GM12878 (cell line): ENCODE measurements around the gene NLRC3. TPM values are rescaled to one million over a fixed set of nuclear protein-coding genes. Genes with fewer than 3 reads are reported as not detected.

Experiments
- ATAC-seq: fragments of 200-7000 bp; cut with Tn5 transposase; 3 replicates; pipeline ENCODE4 v1.9.1; 2020; ENCODE audit warnings: mild to moderate bottlenecking, moderate library complexity
- BruUV-seq: library from RNA; stranded (reverse); fragments of 400-500 nt; replicated peaks from 2 replicates; lab custom pipeline; 2021; lab: Mats Ljungman, UMichigan
- CTCF ChIA-PET: fragments of 300-600 bp; sonication (Branson Sonifier 250); formaldehyde crosslinking; extraction: SDS; loops from one replicate; lab custom pipeline; 2021; ENCODE audit warnings: inconsistent platforms; lab: Yijun Ruan, JAX
- POLR2A ChIA-PET: fragments of 350-600 bp; formaldehyde crosslinking; extraction: SDS; loops from one replicate; lab custom pipeline; 2021; ENCODE audit warnings: inconsistent platforms; lab: Charles Lee
- RAD21 ChIA-PET: fragments of 300-600 bp; sonication (Branson Sonifier 250); formaldehyde crosslinking; loops from one replicate; lab custom pipeline; 2023; ENCODE audit warnings: antibody characterized with exemption; ENCODE audit not compliant: unreplicated experiment; lab: Charles Lee
- SMC1A ChIA-PET: fragments of 300-600 bp; sonication (Branson Sonifier 250); formaldehyde crosslinking; loops from one replicate; lab custom pipeline; 2023; ENCODE audit not compliant: unreplicated experiment, uncharacterized antibody; lab: Charles Lee
- DNase-seq: peaks from one replicate; pipeline ENCODE4 v3.0.0-alpha.2; 2011; ENCODE audit warnings: low read depth, low spot score
- FAIRE-seq: peaks from 3 replicates; lab custom pipeline; 2011; peaks lifted over from hg19 to GRCh38; lab: Jason Lieb, UNC
- H2AFZ ChIP-seq: 2 replicates; pipeline ENCODE4 v1.6.0; 2011; ENCODE audit warnings: low read depth, low read length, control low read depth; ENCODE audit not compliant: control insufficient read depth
- H3K27ac ChIP-seq: 2 replicates; pipeline ENCODE4 v1.5.1; 2011; ENCODE audit warnings: control low read depth; ENCODE audit not compliant: control insufficient read depth, insufficient read depth
- H3K27me3 ChIP-seq, 2 experiments: replicated peaks in 1 of 2; 2 replicates each; pipeline versions ENCODE4 v1.6.0 to v1.6.1; 2011; ENCODE audit warnings: low read length in 1 of 2; ENCODE audit not compliant: control insufficient read depth in 2 of 2, insufficient read depth in 2 of 2
- H3K36me3 ChIP-seq, 2 experiments: 2 replicates each; pipeline ENCODE4 v1.5.1; 2011; ENCODE audit warnings: low read length in 1 of 2; ENCODE audit not compliant: control insufficient read depth in 2 of 2, insufficient read depth in 2 of 2
- H3K4me1 ChIP-seq: 2 replicates; pipeline ENCODE4 v1.6.1; 2011; ENCODE audit warnings: mild to moderate bottlenecking, low read length, moderate library complexity, mixed read lengths; ENCODE audit not compliant: control insufficient read depth, insufficient read depth
- H3K4me2 ChIP-seq: 2 replicates; pipeline ENCODE4 v1.6.0; 2011; ENCODE audit warnings: control low read depth; ENCODE audit not compliant: control insufficient read depth, insufficient read depth
- H3K4me3 ChIP-seq: fragments of 200-600 bp; sonication (generic); 2 replicates; pipeline ENCODE4 v1.5.1; 2016
- H3K79me2 ChIP-seq: 2 replicates; pipeline ENCODE4 v1.6.0; 2011; ENCODE audit warnings: low read length; ENCODE audit not compliant: control insufficient read depth, insufficient read depth
- H3K9ac ChIP-seq: 2 replicates; pipeline ENCODE4 v1.8.0; 2011; ENCODE audit warnings: low read length, control low read depth, mixed read lengths; ENCODE audit not compliant: control insufficient read depth, insufficient read depth
- H3K9me3 ChIP-seq: replicated peaks from 3 replicates; pipeline ENCODE4 v1.5.1; 2011; ENCODE audit warnings: mild to moderate bottlenecking, low read length; ENCODE audit not compliant: control insufficient read depth, insufficient read depth
- H4K20me1 ChIP-seq: 2 replicates; pipeline ENCODE4 v1.6.0; 2011; ENCODE audit not compliant: control insufficient read depth, insufficient read depth
- ASH2L ChIP-seq: fragments of 300-600, 200-600 bp; sonication (generic); IDR thresholded peaks from 2 replicates; pipeline ENCODE4 v1.6.1; 2017; ENCODE audit warnings: low read depth, mild to moderate bottlenecking, borderline replicate concordance
- CREB1 ChIP-seq: IDR thresholded peaks from 2 replicates; pipeline ENCODE4 v1.6.1; 2012; ENCODE audit warnings: low read depth, mild to moderate bottlenecking, inconsistent platforms
- E4F1 ChIP-seq: fragments of 450-650 bp; IDR thresholded peaks from 2 replicates; pipeline ENCODE4 v1.6.1; 2018; ENCODE audit warnings: borderline replicate concordance, mild to moderate bottlenecking; ENCODE audit not compliant: partially characterized antibody
- EGR1 ChIP-seq, 2 experiments: IDR thresholded peaks; 1 replicate in 1 of 2; 2 replicates in 1 of 2; pipeline ENCODE4 v1.6.1; 2011 to 2012; ENCODE audit warnings: low read depth in 2 of 2, low read length in 2 of 2, borderline replicate concordance in 1 of 2, mild to moderate bottlenecking in 1 of 2, moderate library complexity in 1 of 2
- ELK1 ChIP-seq: IDR thresholded peaks from 2 replicates; pipeline ENCODE4 v1.6.1; 2012; ENCODE audit warnings: low read depth, low read length, improper control_type of control experiment
- EP300 ChIP-seq, 2 experiments: fragments of 150-350 bp in 1 of 2; IDR thresholded peaks; 2 replicates each; pipeline ENCODE4 v1.6.1; 2011 to 2012; ENCODE audit warnings: low read depth in 2 of 2, low read length in 2 of 2, borderline replicate concordance in 1 of 2, improper control_type of control experiment in 1 of 2, inconsistent platforms in 1 of 2; ENCODE audit not compliant: control insufficient read depth in 1 of 2
- HCFC1 ChIP-seq: fragments of 150-350 bp; IDR thresholded peaks from 2 replicates; pipeline ENCODE4 v1.6.1; 2014; ENCODE audit warnings: low read length
- HSF1 ChIP-seq: fragments of 150-350 bp; IDR thresholded peaks from 2 replicates; pipeline ENCODE4 v1.6.1; 2014; ENCODE audit warnings: mild to moderate bottlenecking, low read depth, low read length
- KLF5 ChIP-seq: fragments of 450-650 bp; IDR thresholded peaks from 2 replicates; pipeline ENCODE4 v1.6.1; 2014; ENCODE audit warnings: mild to moderate bottlenecking; ENCODE audit not compliant: partially characterized antibody
- MEF2B ChIP-seq: fragments of 450-650 bp; IDR thresholded peaks from 2 replicates; pipeline ENCODE4 v1.6.1; 2018; ENCODE audit warnings: mild to moderate bottlenecking, moderate library complexity; ENCODE audit not compliant: partially characterized antibody, poor library complexity, severe bottlenecking
- MXI1 ChIP-seq: fragments of 150-350 bp; IDR thresholded peaks from 2 replicates; pipeline ENCODE4 v1.6.1; 2011; ENCODE audit warnings: low read depth, mild to moderate bottlenecking, inconsistent platforms, low read length, improper control_type of control experiment
- PML ChIP-seq: IDR thresholded peaks from 2 replicates; pipeline ENCODE4 v1.6.1; 2012; ENCODE audit warnings: low read length, inconsistent platforms
- POLR2A ChIP-seq: IDR thresholded peaks from 2 replicates; pipeline ENCODE4 v1.6.1; 2011; ENCODE audit warnings: low read depth, mild to moderate bottlenecking, low read length
- RAD21 ChIP-seq: IDR thresholded peaks from 2 replicates; pipeline ENCODE4 v1.6.1; 2011; ENCODE audit warnings: mild to moderate bottlenecking, low read depth, low read length, moderate library complexity; ENCODE audit not compliant: insufficient read depth
- RUNX3 ChIP-seq: IDR thresholded peaks from 2 replicates; pipeline ENCODE4 v1.6.1; 2012; ENCODE audit warnings: low read length, inconsistent platforms
- SREBF2 ChIP-seq: IDR thresholded peaks from 2 replicates; pipeline ENCODE4 v1.6.1; 2012; ENCODE audit warnings: mild to moderate bottlenecking, low read length
- STAT1 ChIP-seq: fragments of 450-650 bp; conservative IDR thresholded peaks from 2 replicates; pipeline ENCODE4 v1.6.1; 2014; ENCODE audit warnings: antibody characterized with exemption, mild to moderate bottlenecking
- TAF1 ChIP-seq: IDR thresholded peaks from 2 replicates; pipeline ENCODE4 v1.6.1; 2011; ENCODE audit warnings: mild to moderate bottlenecking, low read depth, low read length, borderline replicate concordance
- WRNIP1 ChIP-seq: IDR thresholded peaks from 2 replicates; pipeline ENCODE4 v1.6.1; 2011; ENCODE audit warnings: low read depth, low read length, improper control_type of control experiment, borderline replicate concordance
- WGBS: methylation state at CpG from one replicate; pipeline ENCODE4 v1.1.6; 2016; ENCODE audit warnings: low lambda C conversion rate; ENCODE audit not compliant: insufficient replicate concordance, insufficient coverage; ENCODE audit errors: missing lambda C conversion rate; 5-methylcytosine and 5-hydroxymethylcytosine counted together
- in situ Hi-C: fragments of 300-500 bp; cut with MboI; formaldehyde crosslinking; loops from 9 replicates; pipeline ENCODE4 v1.14.3; 2018; ENCODE audit warnings: mixed read lengths
- intact Hi-C: fragments of 100-400 bp; cut with micrococcal nuclease; formaldehyde crosslinking; loops from one replicate; pipeline ENCODE4 v1.14.2; 2022; ENCODE audit not compliant: unreplicated experiment
- polyA plus RNA-seq, 11 experiments: library from polyadenylated mRNA; depleted of rRNA in 4 of 11; unstranded in 6 of 11; stranded (reverse) in 5 of 11; fragments of >200 nt; fragmentation: Nextera tagmentation in 4 of 11; fragmentation: Illumina TruSeq in 1 of 11; extraction: Ambion mirVana in 4 of 11; extraction: Trizol in 1 of 11; gene quantifications; 1 replicate in 1 of 11; 2 replicates in 10 of 11; pipeline versions ENCODE4 v1.2.1 to v1.2.3, GENCODE V29; 2011 to 2016; ENCODE audit warnings: inconsistent platforms in 2 of 11, missing spikeins in 2 of 11, low read depth in 1 of 11
- total RNA-seq, 4 experiments: library from RNA; depleted of rRNA in 3 of 4; stranded (reverse); fragments of >200 nt in 3 of 4; fragmentation: Illumina TruSeq in 1 of 4; extraction: Trizol in 1 of 4; gene quantifications; 2 replicates each; pipeline versions ENCODE4 v1.2.1 to v1.2.3, GENCODE V29; 2013 to 2021

The NLRC3 gene
- total and polyA plus RNA-seq, 10 of the 15 experiments (the other 5 are each of a cell fraction or from before 2014, with no cell fraction given) = 2.2 to 17.8 (median 7.6) TPM

- no peak for TF ChIP-seq E4F1
- TF ChIP-seq MEF2B = no peak
- TF ChIP-seq ELK1 = no peak
- no peak for TF ChIP-seq TAF1
Observed at GRCh38 chr16:3519581-3519980, 57.6 kb downstream of the NLRC3 start (continued).

- H3K79me2 ChIP-seq = no peaks in the 10 kb centered on the region
- H3K9ac ChIP-seq = no peak overlapping the region
- DNase-seq (no peak), ATAC-seq (no peak), FAIRE-seq (no peak)
- intact Hi-C loops (no loop called here), in situ Hi-C loops (no loop called here)
- H3K36me3 ChIP-seq = peaks cover 0 to 3% of the 10 kb centered on the region in 2 experiments; a peak in 1 of 4 replicates
- ChIA-PET CTCF (no interaction called here), RAD21 (no interaction called here), SMC1A (no interaction called here), POLR2A (no interaction called here)
- WGBS = 93% methylated on average over 8 of the region's 8 CpGs
- H3K4me3 ChIP-seq = no peak overlapping the region
- H2AFZ ChIP-seq = no peak overlapping the region
- H3K27me3 ChIP-seq = no peaks in the 10 kb centered on the region
- no peak overlapping the region for H3K4me2 ChIP-seq
- H3K27ac ChIP-seq = no peak overlapping the region
- no peaks in the 10 kb centered on the region for H3K9me3 ChIP-seq
- BruUV-seq = no TSS peak
- H3K4me1 ChIP-seq = no peaks in the 10 kb centered on the region
- no peaks in the 10 kb centered on the region for H4K20me1 ChIP-seq
- TF ChIP-seq SREBF2 (no peak), EGR1 (IDR thresholded peaks at IDR 0.05; ENCODE audit: borderline replicate concordance in 1 of 2, low read depth in 2 of 2, low read length in 2 of 2) (no peak), RUNX3 (no peak), PML (no peak), KLF5 (no peak), CREB1 (no peak), ASH2L (no peak), POLR2A (no peak), STAT1 (no peak), EP300 (IDR thresholded peaks at IDR 0.05; ENCODE audit: borderline replicate concordance in 1 of 2, control insufficient read depth in 1 of 2, low read depth in 2 of 2, low read length in 2 of 2) (no peak), HSF1 (no peak), HCFC1 (no peak), MXI1 (no peak), RAD21 (no peak), WRNIP1 (no peak)
Observed at GRCh38 chr16:3518986-3519348, 58.2 kb downstream of the NLRC3 start.
